WERI-Rb-1 (cell line): Measurements from ENCODE around the gene NUBP1.

Source experiments
- DNase-seq: peaks from one replicate; pipeline ENCODE4 v3.0.0-alpha.2; 2020
- H3K27ac ChIP-seq: fragments of 250-450 bp; sonication (Bioruptor Pico); 2 replicates; pipeline ENCODE4 v1.5.1; 2020; ENCODE audit warnings: mild to moderate bottlenecking, moderate library complexity
- H3K27me3 ChIP-seq: fragments of 250-450 bp; sonication (Bioruptor Pico); 2 replicates; pipeline ENCODE4 v1.5.1; 2021; ENCODE audit warnings: mild to moderate bottlenecking, low read depth, moderate library complexity; ENCODE audit not compliant: insufficient read depth, severe bottlenecking
- H3K36me3 ChIP-seq: fragments of 250-450 bp; sonication (Bioruptor Pico); 2 replicates; pipeline ENCODE4 v1.5.1; 2020; ENCODE audit warnings: mild to moderate bottlenecking, moderate library complexity
- H3K4me3 ChIP-seq: 2 replicates; pipeline ENCODE4 v1.5.1; 2011; ENCODE audit warnings: low read depth, mild to moderate bottlenecking, control low read depth, low read length
- H3K9me3 ChIP-seq: fragments of 250-450 bp; sonication (Bioruptor Pico); 2 replicates; pipeline ENCODE4 v1.5.1; 2021; ENCODE audit warnings: mild to moderate bottlenecking, moderate library complexity; ENCODE audit not compliant: severe bottlenecking
- CTCF ChIP-seq: IDR thresholded peaks from 2 replicates; pipeline ENCODE4 v1.5.1; 2011; ENCODE audit warnings: low read depth, mild to moderate bottlenecking, control low read depth, inconsistent platforms, low read length

Gene NUBP1

GRCh38 chr16:10708969-10709368 is 34.7 kb upstream of the NUBP1 start:
- no peak for TF ChIP-seq CTCF
- H3K9me3 ChIP-seq, result peaks cover 6% of the 10 kb centered on the region
- no peak for DNase-seq

GRCh38 chr16:10728003-10728887 is 15.4 kb upstream of the NUBP1 start:
- Histone ChIP-seq H3K27ac (no peak overlapping the region), H3K9me3 (no peaks in the 10 kb centered on the region), H3K27me3 (no peaks in the 10 kb centered on the region), H3K4me3 (no peak overlapping the region), H3K36me3 (no peaks in the 10 kb centered on the region)
- TF ChIP-seq CTCF, result no peak
- DNase-seq, result peak; percentile 65

More at GRCh38 chr16:10708969-10709368, 34.7 kb upstream of the NUBP1 start:
- Histone ChIP-seq H3K36me3 (no peaks in the 10 kb centered on the region), H3K27ac (no peak overlapping the region), H3K27me3 (no peaks in the 10 kb centered on the region), H3K4me3 (no peak overlapping the region)

- Histone ChIP-seq H3K27me3 (no peaks in the 10 kb centered on the region), H3K4me3 (no peak overlapping the region), H3K9me3 (no peaks in the 10 kb centered on the region), H3K36me3 (no peaks in the 10 kb centered on the region), H3K27ac (no peak overlapping the region)
- DNase-seq, result no peak
- no peak for TF ChIP-seq CTCF
These were observed 14.3 kb upstream of the NUBP1 start for GRCh38 chr16:10729104-10730048.

GRCh38 chr16:10731790-10732189 is 11.9 kb upstream of the NUBP1 start:
- no peaks in the 10 kb centered on the region for H3K27me3 ChIP-seq
- TF ChIP-seq CTCF, result no peak
- no peak for DNase-seq
- no peak overlapping the region for H3K4me3 ChIP-seq
- no peak overlapping the region for H3K27ac ChIP-seq
- H3K9me3 ChIP-seq, result no peaks in the 10 kb centered on the region
- no peaks in the 10 kb centered on the region for H3K36me3 ChIP-seq

- Histone ChIP-seq H3K27me3 (no peaks in the 10 kb centered on the region), H3K36me3 (no peaks in the 10 kb centered on the region), H3K4me3 (peak overlapping the region; percentile 44), H3K27ac (no peak overlapping the region), H3K9me3 (no peaks in the 10 kb centered on the region)
- peak; percentile 58 for DNase-seq
- TF ChIP-seq CTCF, result peak; percentile 61
These were observed 6.5 kb upstream of the NUBP1 start for GRCh38 chr16:10737068-10737625.
